GM21390 (cell line): ENCODE measurements around the gene ETFBKMT.
"Not testable (repeated sequence)": the region's sequence is repeated elsewhere in the genome, so short reads cannot be mapped to it uniquely, and the experiment has no call there.

Experiments
- ATAC-seq: cut with Tn5 transposase; IDR thresholded peaks from one replicate; pipeline ENCODE4 v1.9.1; 2021; ENCODE audit not compliant: unreplicated experiment

Gene ETFBKMT

DNA sequence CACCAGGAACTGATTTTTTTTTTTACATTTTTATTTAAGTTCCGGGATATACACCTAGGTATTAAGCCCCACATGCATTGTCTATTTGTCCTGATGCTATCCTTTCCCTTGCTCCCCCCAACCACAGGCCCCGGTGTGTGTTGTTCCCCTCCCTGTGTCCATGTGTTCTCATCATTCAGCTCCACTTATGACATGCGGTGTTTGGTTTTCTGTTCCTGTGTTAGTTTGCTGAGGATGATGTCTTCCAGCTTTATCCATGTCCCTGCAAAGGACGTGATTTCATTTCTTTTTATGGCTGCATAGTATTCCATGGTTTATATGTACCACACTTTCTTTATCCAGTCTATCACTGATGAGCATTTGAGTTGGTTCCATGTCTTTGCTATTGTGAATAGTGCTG lies 57.5 kb downstream of the ETFBKMT start:
- not testable (repeated sequence) for ATAC-seq

DNA sequence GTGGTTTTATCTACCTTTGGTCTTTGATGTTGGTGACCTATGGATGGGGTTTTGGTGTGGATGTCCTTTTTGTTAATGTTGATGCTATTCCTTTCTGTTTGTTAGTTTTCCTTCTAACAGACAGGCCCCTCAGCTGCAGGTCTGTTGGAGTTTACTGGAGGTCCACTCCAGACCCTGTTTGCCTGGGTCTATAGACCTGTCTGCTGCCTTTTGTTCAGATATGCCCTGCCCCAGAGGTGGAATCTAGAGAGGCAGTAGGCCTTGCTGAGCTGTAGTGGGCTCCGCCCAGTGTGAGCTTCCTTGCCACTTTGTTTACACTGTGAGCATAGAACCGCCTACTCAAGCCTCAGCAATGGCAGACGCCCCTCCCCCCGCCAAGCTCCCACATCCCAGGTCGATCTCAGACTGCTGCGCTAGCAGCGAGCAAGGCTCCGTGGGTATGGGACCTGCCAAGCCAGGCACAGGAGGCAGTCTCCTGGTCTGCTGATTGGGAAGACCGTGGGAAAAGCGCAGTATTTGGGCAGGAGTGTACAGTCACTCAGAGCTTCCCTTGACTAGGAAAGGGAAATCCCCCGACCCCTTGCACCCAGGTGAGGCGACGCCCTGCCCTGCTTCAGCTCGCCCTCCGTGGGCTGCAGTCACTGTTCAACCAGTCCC lies 59.2 kb downstream of the ETFBKMT start:
- ATAC-seq: not testable (repeated sequence)

DNA sequence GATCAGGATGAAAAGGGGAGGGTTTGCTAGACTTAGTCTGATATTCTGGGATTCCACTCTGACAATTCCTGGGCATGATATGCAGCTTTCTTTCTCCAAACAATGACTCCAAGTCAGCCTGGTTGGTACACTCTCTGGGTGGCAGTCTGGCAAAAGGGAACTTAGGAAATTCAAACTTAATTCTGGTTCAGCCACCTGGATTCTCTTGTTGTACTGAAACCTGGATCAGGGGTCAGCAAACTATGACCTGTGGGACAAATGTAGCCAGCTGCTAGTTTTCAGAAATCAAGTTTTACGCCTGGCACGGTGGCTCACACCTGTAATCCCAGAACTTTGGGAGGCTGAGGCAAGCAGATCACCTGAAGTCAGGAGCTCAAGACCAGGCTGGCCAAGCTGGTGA lies 63.1 kb downstream of the ETFBKMT start:
- ATAC-seq: no peak
